Left cardiac atrium (tissue), 4 donors: ENCODE measurements around the gene NPL. TPM values are rescaled to one million over a fixed set of nuclear protein-coding genes. Genes with fewer than 3 reads are reported as not detected.

Source experiments
- ATAC-seq, 2 donors: fragments of 200-7000 bp; cut with Tn5 transposase; one replicate each; pipeline ENCODE4 v1.9.1; 2020; ENCODE audit warnings: mild to moderate bottlenecking in 2 of 2, moderate library complexity in 2 of 2
- DNase-seq: peaks from one replicate; pipeline ENCODE4 v3.0.0-alpha.2; 2020
- intact Hi-C, 2 donors: fragments of 100-400 bp; cut with DNase I; formaldehyde crosslinking; loops; one replicate each; pipeline versions ENCODE4 v1.14.1 to v1.15.1; 2022 to 2023
- total RNA-seq, 2 donors: library from RNA; stranded (reverse); fragmentation: NEBNext Ultra II Directional; extraction: Animal tissue kit (Norgen Biotek cat#: 25700); gene quantifications; one replicate each; pipeline ENCODE4 v1.2.1, GENCODE V29; 2021
- donor health status: DM: no; HTN: yes; CAD: no.
- donor health status: DM: no; HTN: yes; CAD: no; lungs with severe emphysema.
- donor health status: DM: yes; HTN: yes; CAD: no.
- donor health status: Dilated cardiomyopathy.

Gene NPL
- total RNA-seq, 2 donors from 2014 or later, result 6.7 to 16.7 TPM

GRCh38 chr1:182845894-182846293 lies 56.3 kb downstream of the NPL start:
- DNase-seq (no peak), ATAC-seq (no peak)
- intact Hi-C loops, result no loop called here

- ATAC-seq (no peak), DNase-seq (no peak)
- intact Hi-C loops, result no loop called here
Observed at GRCh38 chr1:182847105-182847504, 57.5 kb downstream of the NPL start.

- intact Hi-C loops, result no loop called here
- DNase-seq, result no peak
- ATAC-seq, result no peak
Observed at GRCh38 chr1:182848736-182849135, 59.2 kb downstream of the NPL start.

- ATAC-seq, result no peak
- no peak for DNase-seq
- intact Hi-C loops, result no loop called here
Observed at GRCh38 chr1:182850319-182850718, 60.7 kb downstream of the NPL start.

GRCh38 chr1:182851825-182852224 lies 62.3 kb downstream of the NPL start:
- intact Hi-C loops, result no loop called here
- ATAC-seq (no peak), DNase-seq (no peak)

GRCh38 chr1:182855911-182856310 lies 66.3 kb downstream of the NPL start:
- ATAC-seq (no peak), DNase-seq (no peak)
- intact Hi-C loops, result no loop called here

- ATAC-seq, result no peak
- intact Hi-C loops, result no loop called here
Observed at GRCh38 chr1:182857212-182857611, 67.6 kb downstream of the NPL start.

GRCh38 chr1:182860658-182861057 lies 71.1 kb downstream of the NPL start:
- intact Hi-C loops, result no loop called here
- DNase-seq (no peak), ATAC-seq (no peak)

More at GRCh38 chr1:182857212-182857611, 67.6 kb downstream of the NPL start:
- DNase-seq, result no peak

GRCh38 chr1:182861994-182862393 lies 72.4 kb downstream of the NPL start:
- no peak for DNase-seq
- intact Hi-C loops, result no loop called here
- ATAC-seq, result no peak

- intact Hi-C loops, result no loop called here
Observed at GRCh38 chr1:182862827-182863226, 73.3 kb downstream of the NPL start.

GRCh38 chr1:182863940-182864339 lies 74.4 kb downstream of the NPL start:
- no peak for ATAC-seq
- no peak for DNase-seq
- intact Hi-C loops, result no loop called here

More at GRCh38 chr1:182862827-182863226, 73.3 kb downstream of the NPL start:
- no peak for DNase-seq
- ATAC-seq, result no peak

GRCh38 chr1:182867861-182868260 lies 78.3 kb downstream of the NPL start:
- DNase-seq (no peak), ATAC-seq (no peak)
- intact Hi-C loops, result no loop called here

GRCh38 chr1:182869241-182869666 lies 79.7 kb downstream of the NPL start:
- DNase-seq (no peak), ATAC-seq (no peak)
- intact Hi-C loops, result no loop called here

- intact Hi-C loops, result no loop called here
- no peak for ATAC-seq
- DNase-seq, result no peak
Observed at GRCh38 chr1:182872881-182873280, 83.3 kb downstream of the NPL start.

GRCh38 chr1:182875889-182876288 lies 86.3 kb downstream of the NPL start:
- intact Hi-C loops, result no loop called here
- no peak for DNase-seq
- ATAC-seq, result no peak

- intact Hi-C loops, result no loop called here
- DNase-seq, result no peak
- ATAC-seq, result no peak
Observed at GRCh38 chr1:182877331-182877730, 87.8 kb downstream of the NPL start.

- ATAC-seq (no peak), DNase-seq (no peak)
- intact Hi-C loops, result no loop called here
Observed at GRCh38 chr1:182877842-182878241, 88.3 kb downstream of the NPL start.

Other genes starting within 250 kb of the NPL start
- gene RNASEL, start 200.5 kb upstream of the NPL start, total RNA-seq, result 1 to 10 TPM; 4.1 to 4.9 TPM
- gene RGS16, start 185.4 kb upstream of the NPL start, total RNA-seq, result 1 to 10 TPM; 1.5 to 3.3 TPM
- gene RGS8, start 105.2 kb upstream of the NPL start, total RNA-seq, result under 1 TPM; 0.05 to 0.18 TPM
- gene DHX9, start 49.6 kb downstream of the NPL start, total RNA-seq, result 10 to 100 TPM; 67.4 to 89.0 TPM
- gene SHCBP1L, start 163.4 kb downstream of the NPL start, total RNA-seq, result not detected
- gene LAMC1, start 233.6 kb downstream of the NPL start, total RNA-seq, result 100 to 1,000 TPM; 108 to 126 TPM